ENCODE measurements around the gene PPP5C. TPM values are rescaled to one million over a fixed set of nuclear protein-coding genes. Genes with fewer than 3 reads are reported as not detected.

PPP5C gene
- total RNA-seq, 1 experiment from 2014 or later, result 58.1 TPM

DNA sequence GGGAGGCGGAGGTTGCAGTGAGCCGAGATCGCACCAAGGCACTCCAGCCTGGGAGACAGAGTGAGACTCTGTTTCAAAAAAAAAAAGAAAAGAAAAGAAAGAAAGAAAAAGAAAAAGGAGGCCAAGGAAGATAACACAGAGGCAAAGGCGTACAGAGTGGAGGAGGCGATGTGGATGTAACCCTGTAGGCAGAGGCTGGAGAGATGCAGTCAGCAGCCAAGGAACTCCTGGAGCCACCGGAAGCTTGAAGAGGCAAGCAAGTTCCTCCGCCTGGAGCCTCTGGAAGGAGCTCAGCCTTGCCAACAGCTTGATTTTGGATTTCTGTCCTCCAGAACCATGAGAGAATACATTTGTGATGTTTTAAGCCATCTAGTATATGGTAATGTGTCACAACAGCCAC, 73.2 kb downstream of the PPP5C start:
- ATAC-seq, result no peak
- no peak overlapping the region for H3K27ac ChIP-seq (ENCODE audit: low read length)
- TF ChIP-seq, protein P1, sequence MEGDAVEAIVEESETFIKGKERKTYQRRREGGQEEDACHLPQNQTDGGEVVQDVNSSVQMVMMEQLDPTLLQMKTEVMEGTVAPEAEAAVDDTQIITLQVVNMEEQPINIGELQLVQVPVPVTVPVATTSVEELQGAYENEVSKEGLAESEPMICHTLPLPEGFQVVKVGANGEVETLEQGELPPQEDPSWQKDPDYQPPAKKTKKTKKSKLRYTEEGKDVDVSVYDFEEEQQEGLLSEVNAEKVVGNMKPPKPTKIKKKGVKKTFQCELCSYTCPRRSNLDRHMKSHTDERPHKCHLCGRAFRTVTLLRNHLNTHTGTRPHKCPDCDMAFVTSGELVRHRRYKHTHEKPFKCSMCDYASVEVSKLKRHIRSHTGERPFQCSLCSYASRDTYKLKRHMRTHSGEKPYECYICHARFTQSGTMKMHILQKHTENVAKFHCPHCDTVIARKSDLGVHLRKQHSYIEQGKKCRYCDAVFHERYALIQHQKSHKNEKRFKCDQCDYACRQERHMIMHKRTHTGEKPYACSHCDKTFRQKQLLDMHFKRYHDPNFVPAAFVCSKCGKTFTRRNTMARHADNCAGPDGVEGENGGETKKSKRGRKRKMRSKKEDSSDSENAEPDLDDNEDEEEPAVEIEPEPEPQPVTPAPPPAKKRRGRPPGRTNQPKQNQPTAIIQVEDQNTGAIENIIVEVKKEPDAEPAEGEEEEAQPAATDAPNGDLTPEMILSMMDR (IDR thresholded peaks at IDR 0.05), result no peak
- no peak for TF ChIP-seq SIN3A (IDR thresholded peaks at IDR 0.05; ENCODE audit: borderline replicate concordance, insufficient read depth, low read depth, low read length)
- TF ChIP-seq, protein P2, sequence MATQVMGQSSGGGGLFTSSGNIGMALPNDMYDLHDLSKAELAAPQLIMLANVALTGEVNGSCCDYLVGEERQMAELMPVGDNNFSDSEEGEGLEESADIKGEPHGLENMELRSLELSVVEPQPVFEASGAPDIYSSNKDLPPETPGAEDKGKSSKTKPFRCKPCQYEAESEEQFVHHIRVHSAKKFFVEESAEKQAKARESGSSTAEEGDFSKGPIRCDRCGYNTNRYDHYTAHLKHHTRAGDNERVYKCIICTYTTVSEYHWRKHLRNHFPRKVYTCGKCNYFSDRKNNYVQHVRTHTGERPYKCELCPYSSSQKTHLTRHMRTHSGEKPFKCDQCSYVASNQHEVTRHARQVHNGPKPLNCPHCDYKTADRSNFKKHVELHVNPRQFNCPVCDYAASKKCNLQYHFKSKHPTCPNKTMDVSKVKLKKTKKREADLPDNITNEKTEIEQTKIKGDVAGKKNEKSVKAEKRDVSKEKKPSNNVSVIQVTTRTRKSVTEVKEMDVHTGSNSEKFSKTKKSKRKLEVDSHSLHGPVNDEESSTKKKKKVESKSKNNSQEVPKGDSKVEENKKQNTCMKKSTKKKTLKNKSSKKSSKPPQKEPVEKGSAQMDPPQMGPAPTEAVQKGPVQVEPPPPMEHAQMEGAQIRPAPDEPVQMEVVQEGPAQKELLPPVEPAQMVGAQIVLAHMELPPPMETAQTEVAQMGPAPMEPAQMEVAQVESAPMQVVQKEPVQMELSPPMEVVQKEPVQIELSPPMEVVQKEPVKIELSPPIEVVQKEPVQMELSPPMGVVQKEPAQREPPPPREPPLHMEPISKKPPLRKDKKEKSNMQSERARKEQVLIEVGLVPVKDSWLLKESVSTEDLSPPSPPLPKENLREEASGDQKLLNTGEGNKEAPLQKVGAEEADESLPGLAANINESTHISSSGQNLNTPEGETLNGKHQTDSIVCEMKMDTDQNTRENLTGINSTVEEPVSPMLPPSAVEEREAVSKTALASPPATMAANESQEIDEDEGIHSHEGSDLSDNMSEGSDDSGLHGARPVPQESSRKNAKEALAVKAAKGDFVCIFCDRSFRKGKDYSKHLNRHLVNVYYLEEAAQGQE (IDR thresholded peaks at IDR 0.05; ENCODE audit: insufficient read depth in 1 of 2, low read depth in 2 of 2, low read length in 1 of 2), result no peak
- no peak for TF ChIP-seq POLR2AphosphoS5 (IDR thresholded peaks at IDR 0.05; ENCODE audit: low read depth, low read length)
- no peak for TF ChIP-seq TCF7L2 (IDR thresholded peaks at IDR 0.05; ENCODE audit: low read depth, low read length)
- intact Hi-C loops (cut with micrococcal nuclease; ENCODE audit: unreplicated experiment), result no loop called here
- CTCF ChIA-PET, result no interaction called here
- H3K36me3 ChIP-seq (ENCODE audit: control insufficient read depth, insufficient read depth, low read length), result no peaks in the 10 kb centered on the region
- no peaks in the 10 kb centered on the region for H3K27me3 ChIP-seq (ENCODE audit: control insufficient read depth, insufficient read depth, low read length)
- POLR2A ChIA-PET, result interaction anchor here (0.6 kb wide), 1 partner anchor 12 kb away, joined by 4 read pairs; no protein-coding TSS in a partner anchor
- DNase-seq (ENCODE audit: low read depth, low spot score), result no peak
- no peak overlapping the region for H3K4me3 ChIP-seq (ENCODE audit: low read depth in 2 of 2, low read length in 2 of 2)
- no TSS peak for BruUV-seq (replicated peaks)
- in situ Hi-C loops (cut with HindIII; ENCODE audit: low pct_unique_long_range_greater_than_20kb, low sequenced_read_pairs), result no loop called here
- H3K4me1 ChIP-seq (ENCODE audit: control insufficient read depth, insufficient read depth, low read length), result no peaks in the 10 kb centered on the region
- no peaks in the 10 kb centered on the region for H3K9me3 ChIP-seq (ENCODE audit: control insufficient read depth, insufficient read depth, low read depth, low read length)

- ChIA-PET POLR2A (no interaction called here), CTCF (interaction anchor here (0.5 kb wide), 1 partner anchor 34 kb away, joined by 5 read pairs; no protein-coding TSS in a partner anchor)
- in situ Hi-C loops (cut with HindIII; ENCODE audit: low pct_unique_long_range_greater_than_20kb, low sequenced_read_pairs), result no loop called here
- H3K27me3 ChIP-seq (ENCODE audit: control insufficient read depth, insufficient read depth, low read length), result no peaks in the 10 kb centered on the region
- ATAC-seq (no peak), DNase-seq (ENCODE audit: low read depth, low spot score) (no peak)
- no peak for TF ChIP-seq SIN3A (IDR thresholded peaks at IDR 0.05; ENCODE audit: borderline replicate concordance, insufficient read depth, low read depth, low read length)
- TF ChIP-seq, protein P1 (IDR thresholded peaks at IDR 0.05), result no peak
- no peak for TF ChIP-seq TCF7L2 (IDR thresholded peaks at IDR 0.05; ENCODE audit: low read depth, low read length)
- TF ChIP-seq, protein P2 (IDR thresholded peaks at IDR 0.05; ENCODE audit: insufficient read depth in 1 of 2, low read depth in 2 of 2, low read length in 1 of 2), result no peak
- no peak for TF ChIP-seq POLR2AphosphoS5 (IDR thresholded peaks at IDR 0.05; ENCODE audit: low read depth, low read length)
- no TSS peak for BruUV-seq (replicated peaks)
- no peak overlapping the region for H3K27ac ChIP-seq (ENCODE audit: low read length)
- no peaks in the 10 kb centered on the region for H3K36me3 ChIP-seq (ENCODE audit: control insufficient read depth, insufficient read depth, low read length)
- no peak overlapping the region for H3K4me3 ChIP-seq (ENCODE audit: low read depth in 2 of 2, low read length in 2 of 2)
- H3K9me3 ChIP-seq (ENCODE audit: control insufficient read depth, insufficient read depth, low read depth, low read length), result no peaks in the 10 kb centered on the region
- H3K4me1 ChIP-seq (ENCODE audit: control insufficient read depth, insufficient read depth, low read length), result no peaks in the 10 kb centered on the region; the same call in 1 of the 2 replicates
- intact Hi-C loops (cut with micrococcal nuclease; ENCODE audit: unreplicated experiment), result no loop called here
Observed at GRCh38 chr19:46422344-46422743, 75.5 kb downstream of the PPP5C start.

All from Panc1 (cell line).